ENCODE results near the gene RND1. TPM values are rescaled to one million over a fixed set of nuclear protein-coding genes. Genes with fewer than 3 reads are reported as not detected.

RND1 gene
- total RNA-seq, 1 experiment from 2014 or later, result 0.60 TPM

Small RNA genes lying within 50 kb of the gene (small RNA-seq; reads per million reads assigned to genes)
- gene AC073610.1 (not detected), gene RF00019 (not detected), gene RNU6-600P (not detected)

Other genes starting within 250 kb of the RND1 start
- 33.9 and 56.9 TPM in 2 replicates for gene KANSL2, start 183.6 kb downstream of the RND1 start, total RNA-seq (2014; rRNA removed; shearing (Covaris generic); ENCODE audit: low replicate concordance)
- 39.2 and 40.9 TPM in 2 replicates for gene CCNT1, start 149.2 kb downstream of the RND1 start, total RNA-seq (2014; rRNA removed; shearing (Covaris generic); ENCODE audit: low replicate concordance)
- not detected in 2 replicates for gene ADCY6, start 76.8 kb downstream of the RND1 start, total RNA-seq (2014; rRNA removed; shearing (Covaris generic); ENCODE audit: low replicate concordance)
- 3.1 and 6.7 TPM in 2 replicates for gene CACNB3, start 47.4 kb downstream of the RND1 start, total RNA-seq (2014; rRNA removed; shearing (Covaris generic); ENCODE audit: low replicate concordance)
- 37.0 and 68.0 TPM in 2 replicates for gene DDX23, start 13.7 kb downstream of the RND1 start, total RNA-seq (2014; rRNA removed; shearing (Covaris generic); ENCODE audit: low replicate concordance)
- 22.0 and 29.8 TPM in 2 replicates for gene FKBP11, start 59.6 kb upstream of the RND1 start, total RNA-seq (2014; rRNA removed; shearing (Covaris generic); ENCODE audit: low replicate concordance)
- 51.7 and 57.5 TPM in 2 replicates for gene ARF3, start 91.6 kb upstream of the RND1 start, total RNA-seq (2014; rRNA removed; shearing (Covaris generic); ENCODE audit: low replicate concordance)
- gene WNT10B, start 105.9 kb upstream of the RND1 start, total RNA-seq (2014; rRNA removed; shearing (Covaris generic); ENCODE audit: low replicate concordance), result 0.61 and 1.0 TPM in 2 replicates
- not detected in 2 replicates for gene WNT1, start 112.5 kb upstream of the RND1 start, total RNA-seq (2014; rRNA removed; shearing (Covaris generic); ENCODE audit: low replicate concordance)
- gene DDN, start 133.5 kb upstream of the RND1 start, total RNA-seq (2014; rRNA removed; shearing (Covaris generic); ENCODE audit: low replicate concordance), result 9.6 and 20.2 TPM in 2 replicates
- 35.1 and 47.5 TPM in 2 replicates for gene PRKAG1, start 152.9 kb upstream of the RND1 start, total RNA-seq (2014; rRNA removed; shearing (Covaris generic); ENCODE audit: low replicate concordance)
- 29.6 and 42.6 TPM in 2 replicates for gene KMT2D, start 194.9 kb upstream of the RND1 start, total RNA-seq (2014; rRNA removed; shearing (Covaris generic); ENCODE audit: low replicate concordance)
- gene RHEBL1, start 204.1 kb upstream of the RND1 start, total RNA-seq (2014; rRNA removed; shearing (Covaris generic); ENCODE audit: low replicate concordance), result 4.1 and 5.1 TPM in 2 replicates
- gene DHH, start 228.9 kb upstream of the RND1 start, total RNA-seq (2014; rRNA removed; shearing (Covaris generic); ENCODE audit: low replicate concordance), result 0.26 and 0.36 TPM in 2 replicates
- gene LMBR1L, start 245.0 kb upstream of the RND1 start, total RNA-seq (2014; rRNA removed; shearing (Covaris generic); ENCODE audit: low replicate concordance), result 17.5 and 46.8 TPM in 2 replicates